Activated gamma-delta T cell (primary cell): ENCODE measurements around the gene TMEM138.
"Not testable (repeated sequence)": the region's sequence is repeated elsewhere in the genome, so short reads cannot be mapped to it uniquely, and the experiment has no call there.

Experiments
- DNase-seq: peaks from one replicate; lab custom pipeline; 2025; lab: John Stamatoyannopoulos, UW

Gene TMEM138

GRCh38 chr11:61367406-61367805 is 5.2 kb downstream of the TMEM138 start:
- no peak for DNase-seq

GRCh38 chr11:61368646-61369045 is 6.5 kb downstream of the TMEM138 start:
- DNase-seq, result no peak

GRCh38 chr11:61369372-61370348 is 7.5 kb downstream of the TMEM138 start:
- DNase-seq, result no peak

- DNase-seq, result no peak
Measured at GRCh38 chr11:61370349-61371005, 8.3 kb downstream of the TMEM138 start.

- no peak for DNase-seq
Measured at GRCh38 chr11:61372659-61373420, 10.7 kb downstream of the TMEM138 start.

- no peak for DNase-seq
Measured at GRCh38 chr11:61375761-61376108, 13.6 kb downstream of the TMEM138 start.

GRCh38 chr11:61377461-61378160 is 15.4 kb downstream of the TMEM138 start:
- DNase-seq, result no peak

GRCh38 chr11:61378713-61379313 is 16.6 kb downstream of the TMEM138 start:
- no peak for DNase-seq

GRCh38 chr11:61380884-61381283 is 18.7 kb downstream of the TMEM138 start:
- DNase-seq, result no peak

GRCh38 chr11:61383859-61384258 is 21.7 kb downstream of the TMEM138 start:
- not testable (repeated sequence) for DNase-seq

GRCh38 chr11:61384271-61385242 is 22.4 kb downstream of the TMEM138 start:
- no peak for DNase-seq

- no peak for DNase-seq
Measured at GRCh38 chr11:61390161-61390560, 28.0 kb downstream of the TMEM138 start.

GRCh38 chr11:61392981-61393595 is 30.9 kb downstream of the TMEM138 start:
- no peak for DNase-seq

GRCh38 chr11:61401173-61401572 is 39.0 kb downstream of the TMEM138 start:
- DNase-seq, result no peak

GRCh38 chr11:61401573-61401972 is 39.4 kb downstream of the TMEM138 start:
- DNase-seq, result no peak

GRCh38 chr11:61403658-61404057 is 41.5 kb downstream of the TMEM138 start:
- DNase-seq, result no peak

GRCh38 chr11:61404103-61404502 is 41.9 kb downstream of the TMEM138 start:
- no peak for DNase-seq

GRCh38 chr11:61404641-61405040 is 42.5 kb downstream of the TMEM138 start:
- no peak for DNase-seq

GRCh38 chr11:61406067-61406466 is 43.9 kb downstream of the TMEM138 start:
- no peak for DNase-seq
